Endothelial cell of umbilical vein (primary cell): ENCODE results near the gene PTPRT. TPM values are rescaled to one million over a fixed set of nuclear protein-coding genes. Genes with fewer than 3 reads are reported as not detected.

Experiments used
- BruUV-seq: library from RNA; stranded (reverse); fragments of 400-500 nt; replicated peaks from 2 replicates; lab custom pipeline; 2021; lab: Mats Ljungman, UMichigan
- CTCF ChIA-PET: fragments of 300-600, 350-600 bp; sonication (Branson Sonifier 250); formaldehyde crosslinking; loops from one replicate; lab custom pipeline; 2021; ENCODE audit warnings: antibody characterized with exemption, inconsistent platforms; lab: Charles Lee
- POLR2A ChIA-PET: fragments of 300-600, 350-600 bp; sonication (Branson Sonifier 250); formaldehyde crosslinking; loops from one replicate; lab custom pipeline; 2021; ENCODE audit warnings: antibody characterized with exemption, inconsistent platforms; lab: Charles Lee
- DNase-seq: peaks from one replicate; pipeline ENCODE4 v3.0.0-alpha.2; 2011; ENCODE audit warnings: low read depth, low spot score
- FAIRE-seq: peaks from 2 replicates; lab custom pipeline; 2011; peaks lifted over from hg19 to GRCh38; lab: Jason Lieb, UNC
- H2AFZ ChIP-seq: 2 replicates; pipeline ENCODE4 v1.6.0; 2012; ENCODE audit warnings: low read depth, low read length, control low read depth, inconsistent platforms
- H3K27ac ChIP-seq: 2 replicates; pipeline ENCODE4 v1.5.1; 2011; ENCODE audit warnings: low read depth, mild to moderate bottlenecking, control low read depth, low read length, moderate library complexity; ENCODE audit not compliant: insufficient read depth
- H3K27me3 ChIP-seq, 2 experiments: 2 replicates each; pipeline versions ENCODE4 v1.6.0 to v1.6.1; 2011; ENCODE audit warnings: low read length in 2 of 2, mixed read lengths in 1 of 2; ENCODE audit not compliant: control insufficient read depth in 2 of 2, insufficient read depth in 2 of 2
- H3K36me3 ChIP-seq, 2 experiments: 2 replicates in 1 of 2; 3 replicates in 1 of 2; pipeline ENCODE4 v1.5.1; 2011; ENCODE audit warnings: low read length in 2 of 2, mild to moderate bottlenecking in 1 of 2, moderate library complexity in 1 of 2; ENCODE audit not compliant: control insufficient read depth in 2 of 2, insufficient read depth in 2 of 2; ENCODE audit errors: extremely low read depth in 1 of 2
- H3K4me1 ChIP-seq: 3 replicates; pipeline ENCODE4 v1.5.1; 2011; ENCODE audit warnings: mild to moderate bottlenecking, low read length; ENCODE audit not compliant: control insufficient read depth, insufficient read depth; ENCODE audit errors: extremely low read depth
- H3K4me2 ChIP-seq: 2 replicates; pipeline ENCODE4 v1.6.1; 2011; ENCODE audit warnings: low read length, control low read depth, mixed read lengths; ENCODE audit not compliant: insufficient read depth
- H3K4me3 ChIP-seq, 3 experiments: fragments of 200-600 bp in 1 of 3; sonication (generic), shearing (Covaris generic) in 1 of 3; replicated peaks in 1 of 3; 2 replicates each; pipeline ENCODE4 v1.5.1; 2011 to 2016; ENCODE audit warnings: control low read depth in 3 of 3, low read length in 3 of 3, mild to moderate bottlenecking in 2 of 3, inconsistent platforms in 1 of 3, low read depth in 1 of 3, moderate library complexity in 1 of 3; ENCODE audit not compliant: insufficient read depth in 1 of 3
- H3K79me2 ChIP-seq: 2 replicates; pipeline ENCODE4 v1.6.0; 2012; ENCODE audit warnings: low read length, inconsistent platforms; ENCODE audit not compliant: control insufficient read depth, insufficient read depth
- H3K9ac ChIP-seq: replicated peaks from 2 replicates; pipeline ENCODE3; 2011; ENCODE audit warnings: low read length, control low read depth; ENCODE audit not compliant: insufficient read depth; ENCODE audit errors: extremely low read depth
- H3K9me1 ChIP-seq: replicated peaks from 3 replicates; pipeline ENCODE4 v1.6.0; 2011; ENCODE audit warnings: mild to moderate bottlenecking, low read length; ENCODE audit not compliant: control insufficient read depth, insufficient read depth; ENCODE audit errors: extremely low read depth
- H3K9me3 ChIP-seq: replicated peaks from 2 replicates; pipeline ENCODE4 v1.5.1; 2012; ENCODE audit warnings: low read length, inconsistent platforms; ENCODE audit not compliant: control insufficient read depth, insufficient read depth
- H4K20me1 ChIP-seq: replicated peaks from 2 replicates; pipeline ENCODE3; 2011; ENCODE audit warnings: mild to moderate bottlenecking, low read length; ENCODE audit not compliant: control insufficient read depth, insufficient read depth; ENCODE audit errors: extremely low read depth
- EZH2 ChIP-seq: IDR thresholded peaks from 2 replicates; pipeline ENCODE4 v1.6.1; 2012; ENCODE audit warnings: borderline replicate concordance, low read depth, mild to moderate bottlenecking, moderate library complexity, low read length, inconsistent platforms; ENCODE audit not compliant: severe bottlenecking
- FOS ChIP-seq: IDR thresholded peaks from 2 replicates; pipeline ENCODE4 v1.6.1; 2011; ENCODE audit warnings: mild to moderate bottlenecking, low read length, moderate library complexity, borderline replicate concordance; ENCODE audit not compliant: insufficient read depth
- GATA2 ChIP-seq: IDR thresholded peaks from 2 replicates; pipeline ENCODE4 v1.7.0; 2011; ENCODE audit warnings: low read depth, mild to moderate bottlenecking, moderate library complexity, mixed read lengths, low read length; ENCODE audit not compliant: insufficient read length, insufficient read depth
- JUN ChIP-seq: IDR thresholded peaks from 2 replicates; pipeline ENCODE4 v1.6.1; 2011; ENCODE audit warnings: borderline replicate concordance, low read depth; ENCODE audit not compliant: insufficient read length, insufficient read depth
- MYC ChIP-seq: IDR thresholded peaks from one replicate; pipeline ENCODE4 v1.6.1; 2011; ENCODE audit warnings: mild to moderate bottlenecking, low read depth, low read length
- POLR2A ChIP-seq: IDR thresholded peaks from 2 replicates; pipeline ENCODE4 v1.6.1; 2012; ENCODE audit warnings: low read depth, mild to moderate bottlenecking, control low read depth, low read length
- POLR2AphosphoS5 ChIP-seq: IDR thresholded peaks from 2 replicates; pipeline ENCODE4 v1.6.1; 2012; ENCODE audit warnings: low read depth, mild to moderate bottlenecking, control low read depth, low read length, moderate library complexity; ENCODE audit not compliant: insufficient read depth
- dilution Hi-C: fragments of 300-500 bp; cut with MboI; formaldehyde crosslinking; loops from one replicate; pipeline ENCODE4 v1.15.0; 2019; ENCODE audit warnings: low sequenced_read_pairs; ENCODE audit not compliant: extremely low pct_ligation_motif_present
- intact Hi-C: fragments of 100-400 bp; cut with micrococcal nuclease; formaldehyde crosslinking; loops from one replicate; pipeline ENCODE4 v1.10.0; 2022
- polyA plus RNA-seq, 4 experiments: library from polyadenylated mRNA; depleted of rRNA in 3 of 4; stranded (reverse) in 3 of 4; unstranded in 1 of 4; fragments of >200 nt; gene quantifications; 2 replicates each; pipeline versions ENCODE4 v1.2.1 to v1.2.3, GENCODE V29; 2011 to 2012; ENCODE audit warnings: missing spikeins in 1 of 4
- total RNA-seq: library from RNA; stranded (reverse); gene quantifications from 2 replicates; pipeline ENCODE4 v1.2.3, GENCODE V29; 2021
- TF ChIP-seq, protein P1 (sequence below): IDR thresholded peaks from 2 replicates; pipeline ENCODE4 v1.6.1; 2011; ENCODE audit not compliant: insufficient read depth, insufficient read length
- TF ChIP-seq, protein P2 (sequence below), 2 donors: IDR thresholded peaks; 1 replicate in 1 of 2; 2 replicates in 1 of 2; pipeline ENCODE4 v1.5.1; 2011; ENCODE audit warnings: low read length in 2 of 2, mild to moderate bottlenecking in 2 of 2, moderate library complexity in 2 of 2, control low read depth in 1 of 2, inconsistent platforms in 1 of 2, low read depth in 1 of 2; ENCODE audit not compliant: insufficient read depth in 1 of 2; ENCODE audit errors: extremely low read depth in 1 of 2

Gene PTPRT
- total and polyA plus RNA-seq, 2 donors (not counting 3 experiments of a cell fraction or from before 2014, with no cell fraction given), result not detected

- Histone ChIP-seq H3K4me3 (no peak overlapping the region), H3K79me2 (no peaks in the 10 kb centered on the region), H3K9me1 (no peaks in the 10 kb centered on the region), H3K27me3 (no peaks in the 10 kb centered on the region), H4K20me1 (no peaks in the 10 kb centered on the region), H2AFZ (no peak overlapping the region), H3K9ac (no peak overlapping the region), H3K9me3 (peaks cover 10% of the 10 kb centered on the region), H3K4me2 (no peak overlapping the region), H3K27ac (no peak overlapping the region), H3K4me1 (no peaks in the 10 kb centered on the region), H3K36me3 (no peaks in the 10 kb centered on the region)
- POLR2A ChIA-PET, result no interaction called here
- intact Hi-C loops (no loop called here), dilution Hi-C loops (no loop called here)
- no TSS peak for BruUV-seq
- DNase-seq (no peak), FAIRE-seq (no peak)
- CTCF ChIA-PET, result no interaction called here
- TF ChIP-seq POLR2AphosphoS5 (no peak), EZH2 (no peak), GATA2 (no peak), MYC (no peak), POLR2A (no peak), JUN (no peak), FOS (no peak)
- TF ChIP-seq, protein P1, sequence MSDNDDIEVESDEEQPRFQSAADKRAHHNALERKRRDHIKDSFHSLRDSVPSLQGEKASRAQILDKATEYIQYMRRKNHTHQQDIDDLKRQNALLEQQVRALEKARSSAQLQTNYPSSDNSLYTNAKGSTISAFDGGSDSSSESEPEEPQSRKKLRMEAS, result no peak
- TF ChIP-seq, protein P2, sequence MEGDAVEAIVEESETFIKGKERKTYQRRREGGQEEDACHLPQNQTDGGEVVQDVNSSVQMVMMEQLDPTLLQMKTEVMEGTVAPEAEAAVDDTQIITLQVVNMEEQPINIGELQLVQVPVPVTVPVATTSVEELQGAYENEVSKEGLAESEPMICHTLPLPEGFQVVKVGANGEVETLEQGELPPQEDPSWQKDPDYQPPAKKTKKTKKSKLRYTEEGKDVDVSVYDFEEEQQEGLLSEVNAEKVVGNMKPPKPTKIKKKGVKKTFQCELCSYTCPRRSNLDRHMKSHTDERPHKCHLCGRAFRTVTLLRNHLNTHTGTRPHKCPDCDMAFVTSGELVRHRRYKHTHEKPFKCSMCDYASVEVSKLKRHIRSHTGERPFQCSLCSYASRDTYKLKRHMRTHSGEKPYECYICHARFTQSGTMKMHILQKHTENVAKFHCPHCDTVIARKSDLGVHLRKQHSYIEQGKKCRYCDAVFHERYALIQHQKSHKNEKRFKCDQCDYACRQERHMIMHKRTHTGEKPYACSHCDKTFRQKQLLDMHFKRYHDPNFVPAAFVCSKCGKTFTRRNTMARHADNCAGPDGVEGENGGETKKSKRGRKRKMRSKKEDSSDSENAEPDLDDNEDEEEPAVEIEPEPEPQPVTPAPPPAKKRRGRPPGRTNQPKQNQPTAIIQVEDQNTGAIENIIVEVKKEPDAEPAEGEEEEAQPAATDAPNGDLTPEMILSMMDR (IDR thresholded peaks at IDR 0.05; ENCODE audit: extremely low read depth in 1 of 2, insufficient read depth in 1 of 2, low read depth in 1 of 2, low read length in 2 of 2), result no peak
Observed at GRCh38 chr20:42936482-42936881, 253.2 kb downstream of the PTPRT start.
